ENCODE data around the gene RPA3.
A peak's percentile ranks its signal among the peaks of the same experiment; 100 is the strongest.

Gene RPA3

DNA sequence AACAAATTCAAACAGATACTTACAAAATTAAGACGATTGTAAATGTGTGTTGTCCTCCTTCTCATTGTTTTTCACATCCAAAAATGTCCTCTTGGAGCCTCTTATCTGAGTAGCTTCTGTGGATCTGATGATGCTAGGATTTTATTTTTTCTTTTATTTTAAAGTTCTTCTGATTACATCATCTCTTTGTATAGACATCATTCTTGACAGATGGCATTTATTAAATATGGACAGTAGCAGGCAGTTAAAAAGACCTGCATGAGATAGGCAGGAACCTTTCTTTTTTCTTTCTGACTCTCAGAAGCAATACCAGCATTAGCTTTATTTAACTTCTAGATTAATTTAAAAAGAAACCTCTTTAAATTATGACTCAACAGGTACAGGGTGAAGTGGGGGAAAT is at the start of gene RPA3:
RPA3 (minus strand) TSS at position 116 of the 400 bp plus-strand sequence. CDS start 78,189 bp downstream, outside the sequence.
- no peak within 1 kb of the TSS for H3K4me3 ChIP-seq (ENCODE audit: control insufficient read depth, low read depth, low read length)
- no peak for DNase-seq (ENCODE audit: low read depth)

DNA sequence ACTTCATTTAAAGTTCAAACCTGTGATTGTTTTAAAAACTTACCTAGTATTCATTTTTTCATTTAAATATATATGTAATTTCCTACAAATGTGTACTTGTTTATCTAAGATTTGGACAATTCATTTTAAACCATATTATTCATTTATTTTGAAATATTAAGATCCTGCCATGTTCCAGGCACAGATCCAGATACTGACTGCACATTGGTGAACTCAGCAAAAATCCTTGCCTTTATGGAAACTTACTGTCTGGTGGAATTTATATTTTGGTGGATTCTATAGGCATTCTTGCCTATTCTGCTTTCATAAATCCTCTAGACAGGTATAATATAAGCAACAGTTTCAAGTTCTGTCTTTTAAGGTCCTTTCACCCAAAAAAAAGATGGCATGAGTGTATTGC is 48.3 kb upstream of the RPA3 start:
- H3K4me3 ChIP-seq (ENCODE audit: control insufficient read depth, low read depth, low read length): no peak overlapping the region
- peak; percentile 28 for DNase-seq (ENCODE audit: low read depth)
- TF ChIP-seq, protein P1, sequence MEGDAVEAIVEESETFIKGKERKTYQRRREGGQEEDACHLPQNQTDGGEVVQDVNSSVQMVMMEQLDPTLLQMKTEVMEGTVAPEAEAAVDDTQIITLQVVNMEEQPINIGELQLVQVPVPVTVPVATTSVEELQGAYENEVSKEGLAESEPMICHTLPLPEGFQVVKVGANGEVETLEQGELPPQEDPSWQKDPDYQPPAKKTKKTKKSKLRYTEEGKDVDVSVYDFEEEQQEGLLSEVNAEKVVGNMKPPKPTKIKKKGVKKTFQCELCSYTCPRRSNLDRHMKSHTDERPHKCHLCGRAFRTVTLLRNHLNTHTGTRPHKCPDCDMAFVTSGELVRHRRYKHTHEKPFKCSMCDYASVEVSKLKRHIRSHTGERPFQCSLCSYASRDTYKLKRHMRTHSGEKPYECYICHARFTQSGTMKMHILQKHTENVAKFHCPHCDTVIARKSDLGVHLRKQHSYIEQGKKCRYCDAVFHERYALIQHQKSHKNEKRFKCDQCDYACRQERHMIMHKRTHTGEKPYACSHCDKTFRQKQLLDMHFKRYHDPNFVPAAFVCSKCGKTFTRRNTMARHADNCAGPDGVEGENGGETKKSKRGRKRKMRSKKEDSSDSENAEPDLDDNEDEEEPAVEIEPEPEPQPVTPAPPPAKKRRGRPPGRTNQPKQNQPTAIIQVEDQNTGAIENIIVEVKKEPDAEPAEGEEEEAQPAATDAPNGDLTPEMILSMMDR (conservative IDR thresholded peaks at IDR 0.05; ENCODE audit: control insufficient read depth, insufficient read depth, low read depth, low read length): no peak

More for the DNA sequence above, at the start of gene RPA3:
- TF ChIP-seq, protein P1 (conservative IDR thresholded peaks at IDR 0.05; ENCODE audit: control insufficient read depth, insufficient read depth, low read depth, low read length): no peak

DNA sequence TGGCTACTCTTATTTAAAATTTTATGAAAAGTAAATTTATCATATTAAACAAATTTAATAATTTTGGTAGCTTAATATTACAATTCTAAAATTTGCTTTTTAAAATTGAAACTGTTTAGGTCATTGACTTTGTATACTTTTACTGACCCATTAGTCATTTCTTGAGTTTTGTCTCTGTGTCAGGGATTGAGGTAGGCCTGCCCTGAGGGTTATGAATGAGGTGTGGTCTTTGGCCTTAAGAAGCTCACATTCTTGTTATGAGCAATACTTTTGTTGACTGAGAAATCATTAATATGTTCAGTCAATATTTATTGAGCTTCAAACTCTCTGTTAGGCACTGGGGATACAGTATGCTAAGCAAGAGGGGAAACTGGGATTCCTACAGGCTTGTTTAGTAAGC is 47.0 kb upstream of the RPA3 start:
- no peak overlapping the region for H3K4me3 ChIP-seq (ENCODE audit: control insufficient read depth, low read depth, low read length)
- DNase-seq (ENCODE audit: low read depth): no peak
- TF ChIP-seq, protein P1 (conservative IDR thresholded peaks at IDR 0.05; ENCODE audit: control insufficient read depth, insufficient read depth, low read depth, low read length): no peak

DNA sequence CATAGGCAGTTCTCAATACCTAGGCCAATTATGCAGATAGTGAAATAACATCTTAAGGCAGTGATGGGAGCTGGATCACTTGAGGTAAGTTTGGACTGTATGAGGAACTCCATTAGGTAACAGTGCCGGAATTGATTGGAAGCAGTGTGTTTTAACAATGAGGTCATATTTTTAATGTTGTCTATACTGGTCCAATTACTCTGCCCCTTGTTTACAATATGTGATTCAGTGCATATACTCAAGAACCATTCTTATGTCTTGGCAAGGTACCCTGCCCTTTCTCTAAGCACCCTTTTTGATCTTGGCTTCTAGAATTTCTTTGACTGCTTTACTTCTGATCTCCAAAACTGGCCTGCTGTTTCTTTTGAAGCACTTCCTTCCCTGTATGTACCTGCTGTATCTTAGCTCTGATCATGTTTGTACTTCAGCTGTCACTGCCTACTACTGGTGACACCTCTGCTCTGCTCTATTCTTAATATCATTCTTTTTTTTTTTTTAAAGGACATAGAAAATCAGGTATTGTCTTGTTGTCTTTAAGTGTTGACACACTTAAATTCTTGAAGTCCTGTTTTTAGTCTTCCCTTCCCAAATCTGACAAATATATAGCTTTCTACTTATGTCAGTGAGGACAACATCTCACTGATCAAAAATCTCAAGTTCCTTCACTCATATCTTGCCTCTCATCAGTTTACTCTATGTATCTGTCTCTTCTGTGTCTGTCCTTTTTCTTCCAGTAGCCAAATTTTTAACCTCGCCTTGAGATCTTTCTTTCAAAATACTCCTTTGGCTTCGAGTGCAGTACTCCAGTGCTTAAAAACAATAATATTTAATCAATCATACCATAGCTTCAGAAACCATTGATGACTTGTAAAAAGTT is 46.4 kb upstream of the RPA3 start:
- no peak for DNase-seq (ENCODE audit: low read depth)
- TF ChIP-seq, protein P1 (conservative IDR thresholded peaks at IDR 0.05; ENCODE audit: control insufficient read depth, insufficient read depth, low read depth, low read length): no peak
- no peak overlapping the region for H3K4me3 ChIP-seq (ENCODE audit: control insufficient read depth, low read depth, low read length)

DNA sequence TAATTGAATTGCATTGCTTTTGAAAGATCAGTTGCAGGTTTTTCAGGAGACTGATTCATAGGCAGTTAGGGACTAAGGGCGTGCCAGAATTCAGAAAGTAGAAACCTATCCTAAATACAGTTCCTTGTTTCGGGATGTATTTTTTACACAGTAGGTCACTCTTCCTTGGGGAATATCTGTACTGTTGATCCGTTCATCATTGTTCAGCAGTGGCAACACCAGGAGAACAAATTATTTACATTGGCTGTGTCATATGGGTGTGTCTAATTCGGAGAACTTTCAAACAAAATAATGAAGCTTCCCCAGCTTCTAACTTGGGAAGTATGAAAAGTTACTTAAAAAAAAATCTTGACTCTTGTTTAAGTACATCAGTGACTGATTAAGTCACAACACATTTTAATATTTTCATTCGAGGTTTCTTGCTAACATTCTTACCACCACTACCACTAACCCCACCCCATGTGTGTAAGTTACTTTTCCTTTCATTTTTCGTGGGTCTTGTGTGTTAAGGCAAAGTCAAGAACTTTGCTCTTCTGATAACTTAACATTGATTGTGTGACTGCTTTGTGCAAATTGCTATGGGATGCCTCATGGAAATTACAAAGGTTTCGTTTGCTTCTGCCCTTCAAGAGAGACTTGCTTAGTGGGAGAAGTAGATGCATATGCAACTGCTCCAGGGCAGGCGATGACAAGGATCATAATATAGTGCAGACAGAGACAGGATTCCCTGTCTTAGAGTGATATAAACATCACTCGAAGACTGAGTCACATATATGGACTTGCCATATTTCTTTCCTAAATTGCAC is 43.8 kb upstream of the RPA3 start:
- TF ChIP-seq, protein P1 (conservative IDR thresholded peaks at IDR 0.05; ENCODE audit: control insufficient read depth, insufficient read depth, low read depth, low read length): no peak
- peak overlapping the region; percentile 45 for H3K4me3 ChIP-seq (ENCODE audit: control insufficient read depth, low read depth, low read length)
- peak; percentile 78 for DNase-seq (ENCODE audit: low read depth)

DNA sequence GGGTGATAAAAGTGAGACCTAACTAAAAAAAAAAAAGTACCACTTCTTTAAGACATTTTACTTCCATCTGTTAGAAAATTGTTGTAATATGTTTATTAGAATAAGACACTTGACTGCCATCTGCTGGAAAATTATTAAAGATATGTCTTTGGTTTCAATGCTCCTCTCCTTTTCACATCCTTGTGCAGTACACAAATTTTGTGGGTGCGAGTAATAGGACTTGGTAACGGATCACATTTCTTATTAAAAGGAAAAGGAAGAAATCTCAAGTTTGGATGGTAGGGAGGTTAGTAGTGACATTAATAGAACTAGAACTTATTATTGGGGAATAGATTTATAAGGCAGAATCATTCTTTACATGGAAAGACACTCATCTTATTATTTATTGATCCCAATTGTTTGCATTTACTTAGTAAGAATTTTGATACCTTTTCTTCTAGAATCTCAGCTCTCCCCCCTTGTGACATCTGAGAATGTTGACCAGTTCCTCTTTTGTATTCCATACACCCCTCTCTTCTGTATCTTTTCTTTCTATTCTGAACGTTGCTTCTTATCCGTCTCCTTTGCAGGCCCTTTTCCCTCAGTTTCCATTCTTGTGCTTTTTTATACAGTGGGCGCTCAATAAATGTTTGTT is 43.0 kb upstream of the RPA3 start:
- DNase-seq (ENCODE audit: low read depth): peak; percentile 75
- TF ChIP-seq, protein P1 (conservative IDR thresholded peaks at IDR 0.05; ENCODE audit: control insufficient read depth, insufficient read depth, low read depth, low read length): peak; percentile 42
- H3K4me3 ChIP-seq (ENCODE audit: control insufficient read depth, low read depth, low read length): peak overlapping the region; percentile 45

Data from fibroblast of mammary gland (primary cell).